Measurements from ENCODE around the gene VEZT. TPM values are rescaled to one million over a fixed set of nuclear protein-coding genes. Genes with fewer than 3 reads are reported as not detected.

Gene VEZT
- total RNA-seq, 1 donor, result 77.1 TPM

DNA sequence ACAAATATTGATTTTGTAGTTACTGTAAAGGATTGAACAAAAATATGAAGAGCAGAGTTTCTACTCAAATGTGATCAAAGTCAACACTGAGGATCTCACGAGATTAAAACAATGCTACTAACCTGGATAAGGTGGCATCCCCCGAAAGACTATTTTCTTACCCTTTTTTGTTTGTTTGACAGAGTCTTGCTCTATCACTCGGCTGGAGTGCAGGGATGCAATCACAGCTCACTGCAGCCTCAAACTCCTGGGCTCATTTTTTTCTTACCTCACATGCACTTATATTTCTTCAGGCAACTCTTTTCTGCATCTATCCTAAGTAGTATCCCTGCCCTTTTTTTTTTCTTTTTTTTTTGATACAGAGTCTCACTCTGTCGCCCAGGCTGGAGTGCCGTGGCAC lies 109.2 kb downstream of the VEZT start:
- Histone ChIP-seq H3K36me3 (ENCODE audit: insufficient read depth, low read length) (no peaks in the 10 kb centered on the region), H3K27me3 (ENCODE audit: insufficient read depth, low read length) (no peaks in the 10 kb centered on the region), H4K20me1 (ENCODE audit: insufficient read depth, low read length) (no peaks in the 10 kb centered on the region), H3K4me1 (ENCODE audit: insufficient read depth, low read length) (peaks cover 9% of the 10 kb centered on the region), H2AFZ (ENCODE audit: low read length) (no peak overlapping the region), H3K9me3 (ENCODE audit: low read depth, low read length) (no peaks in the 10 kb centered on the region), H3K4me3 (ENCODE audit: insufficient read depth, low read length) (no peak overlapping the region), H3K27ac (ENCODE audit: low read depth, low read length) (no peak overlapping the region), H3K4me2 (ENCODE audit: insufficient read depth, low read length) (no peak overlapping the region), H3K79me2 (ENCODE audit: insufficient read depth, low read length) (no peaks in the 10 kb centered on the region)
- no peak for DNase-seq (ENCODE audit: insufficient read length, low spot score, missing footprints)
- TF ChIP-seq, protein P1, sequence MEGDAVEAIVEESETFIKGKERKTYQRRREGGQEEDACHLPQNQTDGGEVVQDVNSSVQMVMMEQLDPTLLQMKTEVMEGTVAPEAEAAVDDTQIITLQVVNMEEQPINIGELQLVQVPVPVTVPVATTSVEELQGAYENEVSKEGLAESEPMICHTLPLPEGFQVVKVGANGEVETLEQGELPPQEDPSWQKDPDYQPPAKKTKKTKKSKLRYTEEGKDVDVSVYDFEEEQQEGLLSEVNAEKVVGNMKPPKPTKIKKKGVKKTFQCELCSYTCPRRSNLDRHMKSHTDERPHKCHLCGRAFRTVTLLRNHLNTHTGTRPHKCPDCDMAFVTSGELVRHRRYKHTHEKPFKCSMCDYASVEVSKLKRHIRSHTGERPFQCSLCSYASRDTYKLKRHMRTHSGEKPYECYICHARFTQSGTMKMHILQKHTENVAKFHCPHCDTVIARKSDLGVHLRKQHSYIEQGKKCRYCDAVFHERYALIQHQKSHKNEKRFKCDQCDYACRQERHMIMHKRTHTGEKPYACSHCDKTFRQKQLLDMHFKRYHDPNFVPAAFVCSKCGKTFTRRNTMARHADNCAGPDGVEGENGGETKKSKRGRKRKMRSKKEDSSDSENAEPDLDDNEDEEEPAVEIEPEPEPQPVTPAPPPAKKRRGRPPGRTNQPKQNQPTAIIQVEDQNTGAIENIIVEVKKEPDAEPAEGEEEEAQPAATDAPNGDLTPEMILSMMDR (IDR thresholded peaks at IDR 0.05; ENCODE audit: extremely low read depth, low read depth, low read length), result no peak

DNA sequence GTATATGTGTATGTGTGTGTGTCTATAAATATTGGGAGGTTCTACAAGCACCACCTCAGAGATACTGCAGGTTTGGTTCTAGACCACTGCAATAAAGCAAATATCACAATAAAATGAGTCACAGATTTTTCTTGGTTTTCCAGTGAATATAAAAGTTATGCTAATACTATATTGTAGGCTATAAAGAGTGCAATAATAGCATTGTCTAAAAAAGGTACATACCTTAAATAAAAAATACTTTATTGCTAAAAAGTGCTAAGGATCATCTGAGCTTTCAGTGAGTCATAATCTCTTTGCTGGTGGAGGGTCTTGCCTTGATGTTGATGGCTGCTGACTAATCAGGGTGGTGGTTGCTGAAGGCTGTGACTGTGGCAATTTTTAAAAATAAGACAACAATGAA lies 111.1 kb downstream of the VEZT start:
- TF ChIP-seq, protein P1 (IDR thresholded peaks at IDR 0.05; ENCODE audit: extremely low read depth, low read depth, low read length), result no peak
- Histone ChIP-seq H3K4me3 (ENCODE audit: insufficient read depth, low read length) (no peak overlapping the region), H3K79me2 (ENCODE audit: insufficient read depth, low read length) (no peaks in the 10 kb centered on the region), H3K36me3 (ENCODE audit: insufficient read depth, low read length) (no peaks in the 10 kb centered on the region), H3K9me3 (ENCODE audit: low read depth, low read length) (no peaks in the 10 kb centered on the region), H2AFZ (ENCODE audit: low read length) (no peak overlapping the region), H3K27ac (ENCODE audit: low read depth, low read length) (no peak overlapping the region), H3K27me3 (ENCODE audit: insufficient read depth, low read length) (no peaks in the 10 kb centered on the region), H3K4me2 (ENCODE audit: insufficient read depth, low read length) (no peak overlapping the region), H4K20me1 (ENCODE audit: insufficient read depth, low read length) (no peaks in the 10 kb centered on the region), H3K4me1 (ENCODE audit: insufficient read depth, low read length) (peaks cover 4% of the 10 kb centered on the region)
- DNase-seq (ENCODE audit: insufficient read length, low spot score, missing footprints), result no peak

DNA sequence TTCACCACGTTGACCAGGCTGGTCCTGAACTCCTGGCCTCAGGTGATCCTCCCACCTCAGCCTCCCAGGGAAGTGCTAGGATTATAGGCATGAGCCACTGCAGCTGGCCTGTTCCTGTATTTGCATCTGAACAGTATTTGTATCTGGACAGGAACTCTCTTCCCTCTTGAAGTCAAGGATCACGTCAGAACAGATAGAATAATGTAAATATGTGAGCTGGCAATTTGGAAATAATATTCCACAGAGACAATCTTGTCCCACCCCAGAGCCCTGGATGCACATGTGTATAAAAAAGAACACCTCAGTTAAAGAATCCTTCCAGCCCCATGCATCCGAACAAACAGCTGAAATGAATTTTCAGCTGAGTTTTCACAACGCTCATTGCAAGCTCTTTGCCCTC lies 118.3 kb downstream of the VEZT start:
- Histone ChIP-seq H2AFZ (ENCODE audit: low read length) (peak overlapping the region; percentile 91), H4K20me1 (ENCODE audit: insufficient read depth, low read length) (no peaks in the 10 kb centered on the region), H3K79me2 (ENCODE audit: insufficient read depth, low read length) (no peaks in the 10 kb centered on the region), H3K4me1 (ENCODE audit: insufficient read depth, low read length) (peaks cover 16% of the 10 kb centered on the region), H3K27ac (ENCODE audit: low read depth, low read length) (peak overlapping the region; percentile 61), H3K4me2 (ENCODE audit: insufficient read depth, low read length) (peak overlapping the region; percentile 85), H3K4me3 (ENCODE audit: insufficient read depth, low read length) (peak overlapping the region; percentile 52), H3K9me3 (ENCODE audit: low read depth, low read length) (peaks cover 2% of the 10 kb centered on the region), H3K36me3 (ENCODE audit: insufficient read depth, low read length) (no peaks in the 10 kb centered on the region), H3K27me3 (ENCODE audit: insufficient read depth, low read length) (no peaks in the 10 kb centered on the region)
- DNase-seq (ENCODE audit: insufficient read length, low spot score, missing footprints), result peak; percentile 5
- TF ChIP-seq, protein P1 (IDR thresholded peaks at IDR 0.05; ENCODE audit: extremely low read depth, low read depth, low read length), result no peak

GRCh38 chr12:95336387-95337067 lies 118.9 kb downstream of the VEZT start:
- Histone ChIP-seq H3K27ac (ENCODE audit: low read depth, low read length) (peak overlapping the region; percentile 61), H3K4me3 (ENCODE audit: insufficient read depth, low read length) (peak overlapping the region; percentile 52)

More at GRCh38 chr12:95336387-95337067, 118.9 kb downstream of the VEZT start:
- Histone ChIP-seq H3K36me3 (ENCODE audit: insufficient read depth, low read length) (no peaks in the 10 kb centered on the region), H3K27me3 (ENCODE audit: insufficient read depth, low read length) (no peaks in the 10 kb centered on the region), H2AFZ (ENCODE audit: low read length) (peak overlapping the region; percentile 91), H3K79me2 (ENCODE audit: insufficient read depth, low read length) (no peaks in the 10 kb centered on the region), H3K4me1 (ENCODE audit: insufficient read depth, low read length) (peaks cover 16% of the 10 kb centered on the region), H3K9me3 (ENCODE audit: low read depth, low read length) (peaks cover 2% of the 10 kb centered on the region), H3K4me2 (ENCODE audit: insufficient read depth, low read length) (peak overlapping the region; percentile 85), H4K20me1 (ENCODE audit: insufficient read depth, low read length) (no peaks in the 10 kb centered on the region)
- TF ChIP-seq, protein P1 (IDR thresholded peaks at IDR 0.05; ENCODE audit: extremely low read depth, low read depth, low read length), result peak; percentile 100
- peak; percentile 87 for DNase-seq (ENCODE audit: insufficient read length, low spot score, missing footprints)

Data from osteoblast (primary cell).